Hepatic stellate cell (primary cell): ENCODE results near the gene MPZL2.
"Not testable (repeated sequence)": the region's sequence is repeated elsewhere in the genome, so short reads cannot be mapped to it uniquely, and the experiment has no call there.

Experiments used
- DNase-seq: peaks from one replicate; pipeline ENCODE4 v3.0.0; 2011; ENCODE audit warnings: low spot score

MPZL2 gene

GRCh38 chr11:118263695-118264568 lies at the start of gene MPZL2:
MPZL2 (minus strand) TSS chr11:118264297; CDS start chr11:118264153, 144 bp downstream.
- DNase-seq: no peak

DNA sequence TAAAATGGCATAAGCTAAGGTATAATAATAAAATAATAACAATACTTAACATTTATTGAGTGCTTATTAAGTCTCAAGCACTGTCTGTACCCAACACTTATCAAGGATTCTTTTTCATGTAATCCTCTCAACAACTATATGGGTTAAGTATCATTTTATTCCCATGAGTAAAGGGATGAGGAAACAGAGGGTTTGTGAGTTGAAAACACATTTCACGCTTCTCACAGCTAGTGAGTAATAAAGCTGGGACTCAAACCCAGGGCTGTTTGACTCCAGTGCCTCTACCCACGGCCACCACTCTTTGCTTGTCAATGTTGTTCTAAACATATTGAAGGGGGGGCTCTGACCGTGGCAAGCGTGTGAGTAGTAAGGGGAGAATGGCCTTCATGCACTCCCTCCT lies 49.1 kb upstream of the MPZL2 start:
- no peak for DNase-seq

GRCh38 chr11:118312328-118312727 lies 48.2 kb upstream of the MPZL2 start:
- no peak for DNase-seq

GRCh38 chr11:118311518-118311917 lies 47.4 kb upstream of the MPZL2 start:
- DNase-seq: no peak

DNA sequence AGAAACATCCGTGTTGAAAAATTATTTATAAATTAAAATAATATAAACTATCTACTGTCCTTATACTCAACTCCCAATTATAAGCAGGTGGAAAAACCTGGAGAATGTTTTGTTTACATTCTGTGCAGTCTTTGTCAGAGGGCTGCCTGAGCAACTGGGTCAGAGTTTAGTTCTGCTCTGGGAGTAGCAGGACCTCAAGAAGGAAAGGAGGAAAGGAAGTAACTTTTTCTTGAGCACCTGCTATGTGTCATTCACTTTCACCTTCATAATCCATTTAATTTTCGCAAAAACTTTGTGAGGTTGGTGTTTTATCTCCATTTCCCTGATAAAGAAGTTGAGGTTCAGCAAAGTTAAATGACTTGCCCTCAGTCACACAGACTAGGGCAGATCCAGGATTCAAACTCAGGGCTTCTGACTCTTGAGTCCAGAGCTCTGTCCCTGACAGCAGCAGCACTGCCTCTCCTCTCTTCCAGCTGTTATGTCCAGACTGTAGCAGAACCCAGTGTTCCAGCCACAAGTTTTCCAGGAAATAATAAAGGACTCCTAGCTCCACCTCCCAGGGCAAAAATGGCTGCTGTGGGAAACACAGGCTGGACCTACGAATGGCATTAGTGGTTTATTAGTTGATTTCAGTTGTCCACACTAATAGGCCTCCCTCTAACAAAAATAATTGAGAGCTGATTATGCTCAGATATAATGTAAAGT lies 46.8 kb upstream of the MPZL2 start:
- no peak for DNase-seq

DNA sequence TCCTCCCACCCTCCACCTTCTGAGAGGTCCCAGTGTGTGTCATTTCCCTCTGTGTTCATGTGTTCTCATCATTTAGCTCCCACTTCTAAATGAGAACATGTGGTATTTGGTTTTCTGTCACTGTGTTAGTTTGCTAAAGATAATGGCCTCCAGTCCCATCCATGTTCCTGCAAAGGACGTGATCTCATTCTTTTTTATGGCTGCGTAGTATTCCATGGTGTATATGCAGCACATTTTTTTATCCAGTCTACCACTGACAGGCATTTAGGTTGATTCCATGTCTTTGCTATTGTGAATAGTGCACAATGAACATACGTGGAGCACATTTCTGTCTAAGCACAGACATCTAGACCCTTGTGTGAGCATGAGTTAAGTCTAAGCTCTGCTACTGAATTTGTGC lies 46.2 kb upstream of the MPZL2 start:
- DNase-seq: no peak

GRCh38 chr11:118308995-118309528 lies 45.0 kb upstream of the MPZL2 start:
- DNase-seq: not testable (repeated sequence)

- DNase-seq: no peak
Observed at GRCh38 chr11:118306556-118306955, 42.5 kb upstream of the MPZL2 start.

- no peak for DNase-seq
Observed at GRCh38 chr11:118305726-118306125, 41.6 kb upstream of the MPZL2 start.

DNA sequence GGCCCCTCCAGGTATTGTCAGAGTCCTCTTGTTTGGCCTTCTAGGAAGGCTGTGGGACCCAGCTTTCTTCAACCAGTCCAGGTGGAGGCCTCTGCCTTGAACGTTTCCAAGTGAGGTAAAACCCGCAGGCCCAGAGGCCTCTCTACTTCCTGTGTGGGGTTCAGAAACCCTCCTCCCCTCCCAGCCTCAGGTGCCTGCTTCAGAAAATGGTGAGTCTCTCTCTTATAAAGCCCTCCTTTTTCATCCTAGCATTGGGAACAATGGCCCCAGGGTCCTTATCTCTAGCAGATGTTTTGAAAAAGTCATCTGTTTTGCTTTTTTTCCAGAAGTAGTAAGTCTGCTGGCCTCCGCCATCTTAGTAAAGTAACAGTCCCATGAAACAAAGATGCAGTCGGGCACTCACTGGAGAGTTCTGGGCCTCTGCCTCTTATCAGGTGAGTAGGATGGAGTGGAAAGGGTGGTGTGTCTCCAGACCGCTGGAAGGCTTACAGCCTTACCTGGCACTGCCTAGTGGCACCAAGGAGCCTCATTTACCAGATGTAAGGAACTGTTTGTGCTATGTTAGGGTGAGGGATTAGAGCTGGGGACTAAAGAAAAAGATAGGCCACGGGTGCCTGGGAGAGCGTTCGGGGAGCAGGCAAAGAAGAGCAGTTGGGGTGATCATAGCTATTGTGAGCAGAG lies 40.6 kb upstream of the MPZL2 start, which contains the start of gene CD3E:
CD3E (plus strand) TSS at position 163 of the 681 bp plus-strand sequence; CDS start at position 386, 223 bp downstream.
- no peak for DNase-seq

- DNase-seq: no peak
Observed at GRCh38 chr11:118304227-118304567, 40.1 kb upstream of the MPZL2 start.

DNA sequence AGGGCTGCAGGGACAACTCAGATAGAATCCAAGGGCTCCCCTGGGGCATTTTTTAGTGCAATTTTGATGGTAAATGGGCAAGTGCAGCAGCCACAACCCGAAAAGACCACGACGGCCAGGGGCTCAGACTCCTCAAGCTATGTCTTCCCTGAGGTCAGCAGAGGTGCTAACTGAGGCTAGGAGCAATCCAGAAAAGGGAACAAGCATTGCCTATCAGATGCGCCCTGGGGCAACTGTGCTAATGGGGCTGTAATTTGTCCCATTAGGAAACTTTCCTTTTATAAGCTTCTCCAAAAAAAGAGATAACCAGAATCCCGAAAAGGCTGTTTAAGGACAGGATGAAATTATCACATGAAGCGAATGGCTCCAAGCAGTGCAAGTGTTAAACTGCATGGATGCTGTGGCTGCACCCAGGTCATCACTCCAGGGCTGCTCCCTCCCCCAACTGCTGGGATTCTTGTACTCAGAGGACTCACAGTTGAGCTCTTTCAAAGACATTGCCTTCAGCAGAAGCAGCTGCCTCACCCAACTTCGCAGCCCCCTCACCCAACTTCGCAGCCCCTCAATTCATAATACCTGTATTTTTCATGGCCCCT lies 37.6 kb upstream of the MPZL2 start:
- no peak for DNase-seq

DNA sequence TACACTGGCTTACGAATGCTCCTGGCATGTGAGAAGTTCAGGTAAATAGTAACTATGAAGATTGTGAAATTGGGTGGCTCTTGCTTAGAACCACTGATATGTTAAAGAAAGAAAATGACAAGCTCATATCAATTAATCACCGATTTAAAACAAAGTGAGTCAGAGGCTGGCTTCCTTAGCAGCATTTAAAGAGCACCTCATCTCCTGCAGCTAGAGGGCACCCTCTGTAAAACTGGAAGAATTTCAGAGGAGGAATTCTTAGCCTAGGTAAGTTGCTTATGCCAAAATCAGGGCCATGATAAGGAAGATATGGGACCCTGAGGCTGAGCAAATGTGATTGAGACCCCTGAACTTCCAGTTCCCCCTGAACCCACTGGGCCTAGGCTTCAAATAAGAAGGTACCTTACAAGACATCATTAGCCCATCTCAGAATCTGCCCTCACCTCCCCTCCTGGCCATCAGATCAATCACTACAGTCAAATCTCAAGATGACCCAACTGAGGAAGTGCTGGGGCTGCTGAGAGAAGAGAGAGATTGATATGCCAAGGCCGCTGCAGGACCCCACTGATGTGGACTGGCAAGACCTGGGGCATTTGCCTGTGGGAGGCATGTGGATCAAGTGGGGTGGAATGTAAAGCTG lies 31.8 kb upstream of the MPZL2 start:
- DNase-seq: no peak

GRCh38 chr11:118295199-118295598 lies 31.1 kb upstream of the MPZL2 start:
- no peak for DNase-seq

GRCh38 chr11:118294053-118294452 lies 30.0 kb upstream of the MPZL2 start:
- DNase-seq: no peak

DNA sequence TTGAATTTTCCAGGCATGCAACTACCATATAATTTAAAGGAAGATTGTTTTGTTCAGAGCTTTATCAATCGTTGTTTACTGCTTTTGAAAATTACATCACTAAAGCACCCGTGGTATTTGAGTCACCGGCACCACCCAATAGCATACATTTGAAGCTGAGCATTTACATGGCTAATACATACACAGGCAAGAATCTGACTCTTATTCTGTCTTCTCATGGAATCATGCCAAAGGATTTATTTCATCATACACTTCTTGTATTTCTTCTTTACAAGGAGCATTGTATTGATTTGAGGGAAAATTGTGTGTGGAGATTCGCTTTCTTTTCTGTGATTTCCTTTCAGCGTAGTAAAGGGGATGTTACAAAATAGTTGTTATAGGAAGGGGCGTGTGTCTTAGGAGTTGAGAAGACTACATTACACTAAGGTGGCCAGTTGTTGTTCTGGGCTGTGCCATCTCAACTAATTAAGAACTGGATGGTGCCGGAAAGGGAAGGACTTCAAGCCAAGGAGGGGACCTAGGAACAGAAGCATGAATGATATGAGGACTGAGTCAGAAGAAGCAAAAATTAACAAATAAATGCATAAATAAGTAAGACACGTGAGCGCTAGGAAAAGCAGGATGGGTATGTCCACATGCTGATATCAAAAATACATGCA lies 27.5 kb upstream of the MPZL2 start:
- DNase-seq: no peak

GRCh38 chr11:118290923-118291322 lies 26.8 kb upstream of the MPZL2 start:
- DNase-seq: no peak

GRCh38 chr11:118289401-118289800 lies 25.3 kb upstream of the MPZL2 start:
- DNase-seq: no peak

DNA sequence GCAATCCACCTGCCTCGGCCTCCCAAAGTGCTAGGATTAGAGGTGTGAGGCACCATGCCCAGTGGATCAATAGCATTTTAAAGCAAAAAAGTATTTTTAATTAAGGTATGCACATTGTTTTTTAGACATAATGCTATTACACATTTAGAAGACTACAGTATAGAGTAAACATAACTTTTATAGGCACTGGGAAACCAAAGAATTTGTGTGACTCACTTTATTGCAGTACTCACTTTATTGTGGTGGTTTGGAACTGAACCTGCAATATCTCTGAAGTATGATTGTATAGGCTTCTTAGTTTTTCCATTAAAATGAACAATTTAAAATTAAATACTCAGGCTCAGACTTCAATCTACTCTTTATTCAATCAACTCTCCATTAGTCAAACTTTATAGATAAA lies 22.9 kb upstream of the MPZL2 start:
- no peak for DNase-seq

DNA sequence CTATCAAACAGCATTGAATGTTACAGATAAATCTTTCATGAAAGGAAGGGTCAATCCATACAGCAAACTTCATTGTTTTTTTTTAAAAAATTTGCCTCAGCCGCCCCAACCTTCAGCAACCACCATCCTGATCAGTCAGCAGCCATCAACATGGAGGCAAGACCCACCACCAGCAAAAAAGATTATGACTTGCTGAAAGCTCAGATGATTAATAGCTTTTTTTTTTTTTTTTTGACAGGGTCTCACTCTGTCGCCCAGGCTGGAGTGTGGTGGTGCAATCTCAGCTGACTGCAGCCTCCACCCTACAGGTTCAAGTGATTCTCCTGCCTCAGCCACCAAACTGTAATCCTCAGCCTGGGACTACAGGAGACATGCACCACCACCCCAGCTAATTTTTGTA lies 22.4 kb upstream of the MPZL2 start:
- DNase-seq: no peak

GRCh38 chr11:118283756-118284350 lies 19.8 kb upstream of the MPZL2 start:
- DNase-seq: no peak
